Dermis microvascular lymphatic vessel endothelial cell (primary cell): ENCODE results near the gene CENPT. TPM values are rescaled to one million over a fixed set of nuclear protein-coding genes. Genes with fewer than 3 reads are reported as not detected.

ENCODE experiments used
- total RNA-seq: library from RNA; depleted of rRNA; stranded (reverse); fragments of >200 nt; gene quantifications from 2 replicates; pipeline ENCODE4 v1.2.1, GENCODE V29; 2014

CENPT gene
- total RNA-seq, 1 donor from 2014 or later: 14.5 TPM

Other genes with a start within 250 kb of the CENPT start
- gene CARMIL2, start 202.5 kb downstream of the CENPT start, total RNA-seq: 0.26 and 0.63 TPM in 2 replicates
- 10.5 and 11.4 TPM in 2 replicates for gene ACD, start 187.4 kb downstream of the CENPT start, total RNA-seq
- 2.0 and 2.3 TPM in 2 replicates for gene PARD6A, start 186.7 kb downstream of the CENPT start, total RNA-seq
- 11.4 and 12.9 TPM in 2 replicates for gene ENKD1, start 180.9 kb downstream of the CENPT start, total RNA-seq
- gene C16orf86, start 180.9 kb downstream of the CENPT start, total RNA-seq: 3.2 and 3.3 TPM in 2 replicates
- 49.2 and 78.0 TPM in 2 replicates for gene GFOD2, start 128.4 kb downstream of the CENPT start, total RNA-seq
- gene RANBP10, start 41.1 kb downstream of the CENPT start, total RNA-seq: 5.0 and 11.4 TPM in 2 replicates
- 0.26 and 0.51 TPM in 2 replicates for gene TSNAXIP1, start 40.8 kb downstream of the CENPT start, total RNA-seq
- 30.2 and 40.0 TPM in 2 replicates for gene THAP11, start 5.4 kb downstream of the CENPT start, total RNA-seq
- 214 and 283 TPM in 2 replicates for gene NUTF2, start 760 bp downstream of the CENPT start, total RNA-seq
- gene EDC4, start 25.4 kb upstream of the CENPT start, total RNA-seq: 52.2 and 64.1 TPM in 2 replicates
- gene NRN1L, start 37.2 kb upstream of the CENPT start, total RNA-seq: 0.13 TPM in 2 replicates
- 8.7 and 17.6 TPM in 2 replicates for gene PSKH1, start 45.6 kb upstream of the CENPT start, total RNA-seq
- gene CTRL, start 84.2 kb upstream of the CENPT start, total RNA-seq: 0.25 and 0.26 TPM in 2 replicates
- 76.5 and 89.4 TPM in 2 replicates for gene PSMB10, start 89.2 kb upstream of the CENPT start, total RNA-seq
- gene LCAT, start 96.4 kb upstream of the CENPT start, total RNA-seq: 1.8 and 5.7 TPM in 2 replicates
- 46.7 and 97.0 TPM in 2 replicates for gene SLC12A4, start 120.9 kb upstream of the CENPT start, total RNA-seq
- 0.13 TPM in 1 of 2 replicates, not detected in the other for gene DPEP3, start 132.8 kb upstream of the CENPT start, total RNA-seq
- gene DPEP2, start 151.8 kb upstream of the CENPT start, total RNA-seq: 4.1 and 25.5 TPM in 2 replicates
- gene DPEP2NB, start 168.2 kb upstream of the CENPT start, total RNA-seq: not detected in 2 replicates
- gene DDX28, start 175.5 kb upstream of the CENPT start, total RNA-seq: 14.5 and 27.6 TPM in 2 replicates
- gene DUS2, start 175.6 kb upstream of the CENPT start, total RNA-seq: 19.4 and 22.5 TPM in 2 replicates
- 15.7 and 24.9 TPM in 2 replicates for gene NFATC3, start 237.7 kb upstream of the CENPT start, total RNA-seq